Esophagus squamous epithelium (tissue), 5 donors: ENCODE results near the gene TSPAN4. TPM values are rescaled to one million over a fixed set of nuclear protein-coding genes. Genes with fewer than 3 reads are reported as not detected.

ENCODE experiments used
- DNase-seq: peaks from one replicate; lab custom pipeline; 2025; lab: John Stamatoyannopoulos, UW
- H3K27ac ChIP-seq, 4 donors: fragments of 200-600 bp; sonication (generic); one replicate each; pipeline ENCODE4 v1.5.1; 2016 to 2019; ENCODE audit warnings: mild to moderate bottlenecking in 1 of 4
- H3K27me3 ChIP-seq, 4 donors: fragments of 200-600 bp; sonication (generic); 1 replicate in 3 of 4; 2 replicates in 1 of 4; pipeline versions ENCODE4 v1.5.1 to v1.6.0; 2017 to 2021; ENCODE audit warnings: antibody characterized with exemption in 1 of 4
- H3K36me3 ChIP-seq, 3 donors: fragments of 200-600 bp; sonication (generic); one replicate each; pipeline ENCODE4 v1.5.1; 2016 to 2019
- H3K4me1 ChIP-seq, 3 donors: fragments of 200-600 bp; sonication (generic); one replicate each; pipeline ENCODE4 v1.5.1; 2017 to 2019
- H3K4me3 ChIP-seq, 4 donors: fragments of 200-600 bp; sonication (generic); 1 replicate in 3 of 4; 2 replicates in 1 of 4; pipeline ENCODE4 v1.5.1; 2016 to 2019; ENCODE audit warnings: mild to moderate bottlenecking in 2 of 4, moderate library complexity in 1 of 4
- H3K9me3 ChIP-seq, 3 donors: fragments of 200-600 bp; sonication (generic); one replicate each; pipeline ENCODE4 v1.5.1; 2016 to 2019
- CTCF ChIP-seq, 6 experiments: fragments of 450-650 bp in 4 of 6; fragments of 200-600 bp in 2 of 6; sonication (generic) in 2 of 6; IDR thresholded peaks; one replicate each; pipeline ENCODE4 v1.5.1; 2016 to 2019; ENCODE audit warnings: antibody characterized with exemption in 6 of 6, mild to moderate bottlenecking in 4 of 6, moderate library complexity in 4 of 6
- POLR2A ChIP-seq, 4 donors: fragments of 450-650 bp; IDR thresholded peaks; one replicate each; pipeline ENCODE4 v1.6.1; 2017; ENCODE audit warnings: antibody characterized with exemption in 4 of 4, mild to moderate bottlenecking in 4 of 4, moderate library complexity in 3 of 4
- WGBS, 2 donors: methylation state at CpG; one replicate each; pipeline ENCODE4 v1.1.5; 2018; 5-methylcytosine and 5-hydroxymethylcytosine counted together
- intact Hi-C: fragments of 100-400 bp; cut with DNase I; formaldehyde crosslinking; loops from one replicate; pipeline ENCODE4 v1.15.0; 2022
- total RNA-seq, 4 donors: library from RNA; depleted of rRNA; stranded (reverse); fragments of >200 nt; gene quantifications; one replicate each; pipeline ENCODE4 v1.1.0, GENCODE V29; 2016
- donor health status: DM: yes; HTN: yes; CAD: no.

TSPAN4 gene
- total RNA-seq, 4 donors from 2014 or later = 6.8 to 59.7 (median 19.0) TPM

DNA sequence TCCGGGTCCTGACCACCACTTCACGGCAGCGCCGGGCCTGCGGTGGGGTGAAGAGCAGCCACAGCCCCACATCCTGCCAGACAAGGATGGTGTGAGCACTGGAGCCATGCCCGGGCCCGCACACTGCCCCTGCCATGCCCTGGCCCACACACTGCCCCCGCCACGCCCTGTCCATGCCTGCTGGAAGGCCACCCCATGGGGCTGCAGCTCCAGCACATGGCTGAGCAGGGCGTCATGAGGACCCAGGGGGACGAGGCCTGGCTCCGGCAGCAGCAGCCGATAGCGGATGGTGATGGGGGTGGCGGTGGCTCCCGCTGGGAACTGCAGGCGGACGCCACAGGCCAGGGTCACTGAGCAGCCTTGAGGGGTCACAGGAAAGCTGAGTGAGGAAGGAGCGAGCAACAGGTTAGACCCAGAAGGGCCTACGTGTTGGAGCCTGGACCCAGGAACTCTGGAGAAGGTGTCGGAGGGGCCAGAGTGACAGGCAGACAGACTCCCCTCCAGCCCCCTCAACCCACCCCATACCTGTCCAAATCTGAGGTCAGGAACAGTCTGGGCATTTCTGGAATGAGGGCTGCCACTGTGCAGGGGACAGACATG, 40.5 kb upstream of the TSPAN4 start:
- WGBS, 2 donors = 96% methylated on average over 8 of the region's 21 CpGs; no CpG with 5 or more reads in 1 of the 2 donors
- Histone ChIP-seq H3K27me3 (no peaks in the 10 kb centered on the region), H3K9me3 (no peaks in the 10 kb centered on the region)

GRCh38 chr11:802693-803466, 39.8 kb upstream of the TSPAN4 start:
- Histone ChIP-seq H3K36me3 (peaks cover 0 to 48% (median 11%) of the 10 kb centered on the region in 3 donors), H3K4me1 (peaks cover 18 to 53% (median 27%) of the 10 kb centered on the region in 3 donors), H3K4me3 (no peak overlapping the region), H3K27ac (no peak overlapping the region), H3K9me3 (no peaks in the 10 kb centered on the region), H3K27me3 (no peaks in the 10 kb centered on the region)
- no peak for DNase-seq
- no peak for TF ChIP-seq CTCF (IDR thresholded peaks at IDR 0.05)
- TF ChIP-seq POLR2A (IDR thresholded peaks at IDR 0.05) = no peak
- 70 to 84% methylated on average over 2 to 10 of the region's 28 CpGs for WGBS, 2 donors
- intact Hi-C loops = no loop called here

More for the DNA sequence above, 40.5 kb upstream of the TSPAN4 start:
- Histone ChIP-seq H3K27ac (no peak overlapping the region), H3K4me3 (no peak overlapping the region), H3K36me3 (peaks cover 0 to 48% (median 11%) of the 10 kb centered on the region in 3 donors), H3K4me1 (peaks cover 18 to 52% (median 33%) of the 10 kb centered on the region in 3 donors)
- DNase-seq = no peak
- intact Hi-C loops = no loop called here
- no peak for TF ChIP-seq POLR2A (IDR thresholded peaks at IDR 0.05)
- no peak for TF ChIP-seq CTCF (IDR thresholded peaks at IDR 0.05)

GRCh38 chr11:803467-803742, 39.2 kb upstream of the TSPAN4 start:
- Histone ChIP-seq H3K27me3 (no peaks in the 10 kb centered on the region), H3K4me3 (no peak overlapping the region), H3K27ac (no peak overlapping the region), H3K36me3 (peaks cover 0 to 48% (median 11%) of the 10 kb centered on the region in 3 donors), H3K4me1 (peaks cover 20 to 55% (median 28%) of the 10 kb centered on the region in 3 donors), H3K9me3 (no peaks in the 10 kb centered on the region)
- no peak for TF ChIP-seq CTCF (IDR thresholded peaks at IDR 0.05)
- TF ChIP-seq POLR2A (IDR thresholded peaks at IDR 0.05) = no peak
- intact Hi-C loops = no loop called here
- WGBS, 2 donors = no CpG with 5 or more reads among the region's 8 CpGs
- no peak for DNase-seq

DNA sequence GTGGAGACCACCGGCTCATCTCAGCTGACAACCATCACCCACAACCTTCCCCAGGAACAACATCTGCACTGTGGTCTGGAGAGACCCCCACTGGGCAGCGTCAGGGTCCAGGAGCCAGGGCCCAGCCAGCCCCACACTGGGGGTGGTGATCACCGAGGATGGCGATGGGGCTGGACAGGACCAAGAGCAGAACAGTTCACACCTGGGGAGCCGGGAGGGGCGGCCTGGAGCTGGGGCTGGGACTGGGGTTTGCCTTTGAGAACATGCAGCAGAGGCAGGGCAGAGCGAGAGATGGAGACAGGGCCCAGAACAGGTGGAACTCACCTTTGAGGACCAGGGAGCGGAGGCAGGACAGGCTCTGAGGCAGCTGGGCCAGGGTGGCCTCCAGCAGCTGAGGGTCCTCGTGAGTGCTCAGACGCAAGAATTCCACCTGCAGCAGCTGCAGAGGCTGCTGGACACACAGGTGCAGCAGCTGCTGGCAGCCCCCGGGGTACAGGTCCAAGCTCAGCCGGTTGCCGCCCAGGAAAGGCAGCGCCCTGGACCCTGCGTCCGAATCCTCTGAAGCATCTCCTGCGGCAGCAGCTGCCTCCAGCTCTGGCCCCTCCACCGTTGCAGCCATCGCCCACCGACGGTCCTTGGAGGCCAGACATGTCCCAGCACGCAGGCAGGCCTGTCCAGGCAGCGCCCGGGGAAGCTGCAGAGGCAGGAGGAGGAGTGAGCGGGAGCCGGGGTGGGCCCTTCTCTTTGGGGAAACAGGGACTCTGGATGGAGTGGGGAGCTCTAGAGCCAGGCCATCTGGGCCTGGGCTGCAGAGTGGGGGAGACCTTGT, 38.7 kb upstream of the TSPAN4 start:
- Histone ChIP-seq H3K36me3 (peaks cover 0 to 45% (median 11%) of the 10 kb centered on the region in 3 donors), H3K4me1 (peaks cover 22 to 57% (median 30%) of the 10 kb centered on the region in 3 donors), H3K9me3 (no peaks in the 10 kb centered on the region), H3K27me3 (no peaks in the 10 kb centered on the region), H3K27ac (peak overlapping the region in 3 of 4 donors; percentile 83 to 93 (median 91)), H3K4me3 (peak overlapping the region; percentile 55 to 87 (median 68))
- no peak for TF ChIP-seq CTCF (IDR thresholded peaks at IDR 0.05)
- no peak for TF ChIP-seq POLR2A (IDR thresholded peaks at IDR 0.05)
- intact Hi-C loops = no loop called here
- WGBS, 2 donors = 53 to 80% methylated on average over 3 to 9 of the region's 26 CpGs
- no peak for DNase-seq
